ENCODE data around the gene WTIP.

GRCh38 chr19:34475975-34476594 is 5.5 kb upstream of the WTIP start:
- TF ChIP-seq EZH2 (IDR thresholded peaks at IDR 0.05; ENCODE audit: borderline replicate concordance, low read depth, low read length, poor library complexity, severe bottlenecking): no peak
- no peak for TF ChIP-seq CTCF (conservative IDR thresholded peaks at IDR 0.05; ENCODE audit: low read depth, low read length)

Measured in A673 (cell line).